AG04449 (cell line): Measurements from ENCODE around the gene PRKAG3.

Experiments used
- CTCF ChIA-PET: fragments of 350-600 bp; formaldehyde crosslinking; extraction: SDS; loops from one replicate; lab custom pipeline; 2021; ENCODE audit warnings: antibody characterized with exemption; lab: Yijun Ruan, JAX
- POLR2A ChIA-PET: fragments of 400-600, 350-600 bp; formaldehyde crosslinking; extraction: SDS; loops from one replicate; lab custom pipeline; 2020; ENCODE audit warnings: antibody characterized with exemption, inconsistent platforms; lab: Yijun Ruan, JAX
- DNase-seq: peaks from one replicate; pipeline ENCODE4 v3.0.0-alpha.2; 2010; ENCODE audit warnings: low read depth, low spot score
- H3K4me3 ChIP-seq: 2 replicates; pipeline ENCODE4 v1.5.1; 2011; ENCODE audit warnings: low read depth, mild to moderate bottlenecking, control low read depth, low read length
- CTCF ChIP-seq: IDR thresholded peaks from one replicate; pipeline ENCODE4 v1.5.1; 2011; ENCODE audit warnings: mild to moderate bottlenecking, moderate library complexity, low read length, control low read depth, inconsistent platforms; ENCODE audit not compliant: insufficient read depth; ENCODE audit errors: missing control alignments

PRKAG3 gene

GRCh38 chr2:218859988-218860831, 28.6 kb upstream of the PRKAG3 start:
- POLR2A ChIA-PET: no interaction called here
- no peak for TF ChIP-seq CTCF
- no peak for DNase-seq
- CTCF ChIA-PET: interaction anchor here (0.6 to 7.6 kb wide), 7 partner anchors 10 to 150 kb away, joined by 3 to 68 read pairs (median 10); partner anchors contain the start of gene TTLL4
- peak overlapping the region; percentile 18 for H3K4me3 ChIP-seq

GRCh38 chr2:218859556-218859987, 28.0 kb upstream of the PRKAG3 start, which contains the start of gene WNT6:
TSS of gene WNT6 (plus strand) at chr2:218859805. CDS start at chr2:218860038, 233 bp downstream.
- H3K4me3 ChIP-seq: peak within 1 kb of the TSS; percentile 18
- no peak for DNase-seq
- ChIA-PET POLR2A (no interaction called here), CTCF (interaction anchor here (1.0 to 7.6 kb wide), 6 partner anchors 9 to 187 kb away, joined by 3 to 68 read pairs (median 16); no protein-coding TSS in a partner anchor)
- TF ChIP-seq CTCF: no peak

- TF ChIP-seq CTCF: no peak
- no peak for DNase-seq
- ChIA-PET CTCF (interaction anchor here (1.0 to 4.5 kb wide), 8 partner anchors 9 to 186 kb away, joined by 3 to 24 read pairs (median 7); no protein-coding TSS in a partner anchor), POLR2A (no interaction called here)
- H3K4me3 ChIP-seq: no peak overlapping the region
Measured at GRCh38 chr2:218858671-218859555, 27.3 kb upstream of the PRKAG3 start.

GRCh38 chr2:218858138-218858445, 26.5 kb upstream of the PRKAG3 start:
- CTCF ChIA-PET: interaction anchor here (0.7 to 3.4 kb wide), 7 partner anchors 8 to 186 kb away, joined by 3 to 24 read pairs (median 4); no protein-coding TSS in a partner anchor
- TF ChIP-seq CTCF: no peak
- POLR2A ChIA-PET: no interaction called here
- no peak for DNase-seq
- no peak overlapping the region for H3K4me3 ChIP-seq

- DNase-seq: no peak
- POLR2A ChIA-PET: no interaction called here
Measured at GRCh38 chr2:218857371-218858137, 26.0 kb upstream of the PRKAG3 start.

More at GRCh38 chr2:218857371-218858137, 26.0 kb upstream of the PRKAG3 start:
- CTCF ChIA-PET: interaction anchor here (0.7 to 1.7 kb wide), 3 partner anchors 9 to 184 kb away, joined by 3 to 12 read pairs (median 4); no protein-coding TSS in a partner anchor
- TF ChIP-seq CTCF: no peak
- no peak overlapping the region for H3K4me3 ChIP-seq
